HG03558 (cell line): ENCODE measurements around the gene RLN3.

Experiments used
- ATAC-seq: cut with Tn5 transposase; IDR thresholded peaks from one replicate; pipeline ENCODE4 v1.9.1; 2021; ENCODE audit warnings: moderate number of reproducible peaks; ENCODE audit not compliant: unreplicated experiment; ENCODE audit errors: extremely low read depth

The RLN3 gene

GRCh38 chr19:13993590-13994300 is 34.2 kb upstream of the RLN3 start:
- no peak for ATAC-seq

DNA sequence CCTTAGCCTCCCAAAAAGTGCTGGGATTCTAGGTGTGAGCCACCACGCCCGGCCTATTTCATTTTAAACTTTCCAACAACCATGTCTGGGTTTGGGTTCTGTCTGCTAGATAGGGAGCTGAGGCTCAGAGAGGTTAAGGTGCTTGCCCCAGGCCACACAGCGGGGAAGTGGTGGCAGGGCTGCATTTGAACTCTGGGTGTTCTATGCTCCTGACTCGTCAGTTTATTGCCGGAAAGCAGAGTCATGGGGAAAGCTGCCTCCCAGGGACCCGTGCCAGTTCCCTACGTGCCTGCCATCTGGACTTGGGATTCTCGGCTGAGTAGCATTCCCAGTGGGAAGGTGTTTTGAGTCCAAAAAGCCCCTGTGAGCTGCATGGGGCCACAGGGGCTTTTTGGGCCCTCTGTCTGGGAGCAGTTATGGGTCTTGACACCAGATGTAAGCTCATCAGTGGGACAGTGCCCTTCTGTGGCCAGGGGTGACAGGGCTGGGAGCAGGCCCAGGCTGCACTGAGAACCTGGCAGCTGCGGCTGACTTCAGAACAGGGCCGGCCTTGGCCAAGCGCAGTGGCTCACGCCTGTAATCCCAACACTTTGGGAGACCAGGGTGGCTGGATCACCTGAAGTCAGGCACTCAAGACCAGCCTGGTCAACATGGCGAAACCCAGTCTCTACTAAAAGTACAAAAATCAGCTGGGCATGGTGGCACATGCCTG is 32.8 kb upstream of the RLN3 start:
- no peak for ATAC-seq

DNA sequence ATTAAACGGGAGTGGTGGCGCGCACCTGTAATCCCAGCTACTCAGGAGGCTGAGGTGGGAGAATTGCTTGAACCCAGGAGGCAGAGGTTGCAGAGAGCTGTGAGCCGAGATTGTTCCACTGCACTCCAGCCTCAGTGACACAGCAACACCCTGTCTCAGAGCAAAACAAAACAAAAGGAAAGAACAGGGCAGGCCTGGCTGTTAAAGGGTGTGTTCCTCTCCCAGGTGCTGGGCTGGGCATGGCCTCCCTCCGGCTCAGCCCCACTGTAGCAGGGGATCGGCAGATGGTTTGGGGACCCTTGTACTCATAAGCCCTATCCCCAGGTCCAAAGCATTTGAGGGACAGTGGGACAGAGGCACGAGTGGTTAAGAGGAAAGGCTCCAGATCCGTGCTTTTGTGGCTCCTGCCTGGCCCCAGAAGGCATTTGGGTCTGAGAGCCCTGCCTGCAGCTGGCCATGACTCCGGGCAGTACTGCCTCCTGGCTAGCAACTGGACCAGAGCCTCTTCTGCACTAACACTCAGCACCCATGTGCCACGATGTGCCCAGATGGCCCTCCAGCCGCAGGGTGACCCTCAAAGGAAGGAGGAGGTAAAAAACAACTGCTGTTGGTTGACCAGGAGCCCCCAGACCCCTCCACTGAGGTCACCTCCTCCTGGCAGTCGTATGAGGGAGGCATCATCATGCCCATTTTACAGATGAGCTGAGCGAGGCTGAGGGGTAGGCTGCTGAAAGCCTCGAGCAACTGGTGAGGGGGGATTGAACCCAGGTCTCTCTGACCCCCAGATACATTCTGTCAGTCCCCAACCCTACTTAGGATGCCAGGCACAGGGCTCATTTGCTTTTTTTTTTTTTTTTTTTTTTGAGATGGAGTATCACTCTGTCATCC is 31.8 kb upstream of the RLN3 start:
- ATAC-seq, result no peak

GRCh38 chr19:13996928-13997630 is 30.9 kb upstream of the RLN3 start:
- ATAC-seq, result no peak

DNA sequence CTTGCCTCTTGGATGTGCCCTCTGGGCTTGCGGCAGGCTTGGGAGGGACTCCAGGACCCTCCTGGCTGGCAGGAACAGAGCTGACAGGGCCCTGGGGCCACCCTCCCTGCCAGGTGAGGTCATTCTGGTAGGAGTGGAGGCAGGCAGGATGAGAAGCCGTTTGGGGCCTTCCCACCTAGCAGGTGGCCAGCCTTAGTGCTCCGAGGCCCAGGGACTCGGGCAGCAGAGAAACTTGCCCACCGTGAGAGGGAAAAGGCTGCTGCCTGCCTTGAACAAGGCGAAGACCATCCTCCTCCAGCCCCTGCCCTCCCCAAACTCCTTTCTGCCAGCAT is 30.4 kb upstream of the RLN3 start:
- no peak for ATAC-seq

GRCh38 chr19:13998426-13998825 is 29.5 kb upstream of the RLN3 start:
- ATAC-seq, result no peak

DNA sequence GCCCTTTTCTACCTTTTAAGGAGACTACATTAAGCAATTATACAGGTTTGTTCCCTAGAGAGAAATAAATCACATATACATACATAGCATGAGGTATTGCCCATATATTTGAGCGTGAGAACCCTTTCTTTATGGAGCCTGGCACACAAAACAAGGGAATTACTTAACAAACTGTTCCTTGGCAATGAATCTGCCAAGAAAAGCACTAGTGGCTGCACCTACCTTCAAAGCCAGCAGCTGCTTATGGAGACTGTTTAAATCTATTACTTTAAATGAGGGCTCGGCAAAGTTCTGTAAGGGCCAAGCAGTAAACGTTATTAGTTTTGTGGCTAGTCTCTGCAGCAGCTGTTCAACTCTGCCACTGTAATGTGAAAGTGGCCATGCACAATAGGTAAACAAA is 28.9 kb upstream of the RLN3 start:
- no peak for ATAC-seq

DNA sequence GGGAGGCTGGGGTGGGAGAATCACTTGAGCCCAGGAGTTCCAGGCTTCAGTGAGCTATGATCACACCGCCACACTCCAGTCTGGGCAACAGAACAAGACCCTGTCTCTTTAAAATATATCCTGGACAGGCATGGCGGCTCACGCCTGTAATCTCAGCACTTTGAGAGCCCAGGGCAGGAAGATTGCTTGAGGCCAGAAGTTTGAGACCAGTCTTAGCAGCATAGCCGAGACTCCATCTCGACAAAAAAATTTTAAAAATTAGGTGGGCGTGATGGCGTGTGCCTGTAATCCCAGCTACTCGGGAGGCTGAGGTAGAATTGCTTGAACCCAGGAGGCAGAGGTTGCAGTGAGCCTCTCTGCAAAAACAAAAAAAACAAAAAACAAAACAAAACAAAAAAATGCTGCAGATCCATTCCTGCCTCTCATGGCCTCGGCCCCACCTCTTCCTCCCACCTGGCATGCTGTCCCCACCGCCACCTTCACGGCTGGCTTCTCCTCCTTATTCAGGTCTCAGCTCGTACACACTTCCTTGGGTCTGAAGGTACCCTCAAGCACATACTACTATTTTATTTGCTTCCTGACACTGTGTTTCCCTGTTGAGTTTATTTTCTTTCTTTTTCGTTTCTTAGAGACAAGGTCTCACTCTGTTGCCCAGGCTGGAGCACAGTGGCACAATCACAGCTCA is 27.1 kb upstream of the RLN3 start:
- no peak for ATAC-seq

DNA sequence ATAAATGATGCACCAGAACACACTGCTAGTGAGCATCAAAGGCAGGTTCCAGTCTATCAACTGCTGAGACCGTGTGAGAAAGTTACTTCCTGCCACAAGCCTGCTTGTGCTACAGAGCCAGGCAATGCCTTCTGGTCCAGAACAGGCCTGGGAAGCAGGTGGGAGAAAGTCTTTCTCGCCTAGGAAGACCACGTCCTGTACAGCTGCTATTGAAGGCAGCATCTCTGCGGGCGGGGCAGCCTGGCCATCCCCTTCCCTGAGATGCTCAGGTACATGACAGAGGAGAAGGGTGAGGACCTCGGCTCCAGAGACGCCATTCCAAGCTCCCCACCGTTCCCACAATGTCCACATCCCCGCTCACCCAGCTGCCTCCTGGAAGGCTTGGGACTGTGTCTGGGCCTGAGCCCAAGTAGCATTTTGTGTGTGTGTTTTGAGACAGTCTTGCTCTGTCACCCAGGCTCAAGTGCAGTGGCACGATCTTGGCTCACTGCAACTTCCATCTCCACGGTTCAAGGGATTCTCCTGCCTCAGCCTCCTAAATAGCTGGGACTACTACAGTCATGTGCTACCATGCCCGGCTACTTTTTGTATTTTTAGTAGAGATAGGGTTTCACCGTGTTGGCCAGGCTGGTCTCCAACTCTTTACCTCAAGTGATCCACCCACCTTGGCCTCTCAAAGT is 25.2 kb upstream of the RLN3 start:
- ATAC-seq, result no peak

DNA sequence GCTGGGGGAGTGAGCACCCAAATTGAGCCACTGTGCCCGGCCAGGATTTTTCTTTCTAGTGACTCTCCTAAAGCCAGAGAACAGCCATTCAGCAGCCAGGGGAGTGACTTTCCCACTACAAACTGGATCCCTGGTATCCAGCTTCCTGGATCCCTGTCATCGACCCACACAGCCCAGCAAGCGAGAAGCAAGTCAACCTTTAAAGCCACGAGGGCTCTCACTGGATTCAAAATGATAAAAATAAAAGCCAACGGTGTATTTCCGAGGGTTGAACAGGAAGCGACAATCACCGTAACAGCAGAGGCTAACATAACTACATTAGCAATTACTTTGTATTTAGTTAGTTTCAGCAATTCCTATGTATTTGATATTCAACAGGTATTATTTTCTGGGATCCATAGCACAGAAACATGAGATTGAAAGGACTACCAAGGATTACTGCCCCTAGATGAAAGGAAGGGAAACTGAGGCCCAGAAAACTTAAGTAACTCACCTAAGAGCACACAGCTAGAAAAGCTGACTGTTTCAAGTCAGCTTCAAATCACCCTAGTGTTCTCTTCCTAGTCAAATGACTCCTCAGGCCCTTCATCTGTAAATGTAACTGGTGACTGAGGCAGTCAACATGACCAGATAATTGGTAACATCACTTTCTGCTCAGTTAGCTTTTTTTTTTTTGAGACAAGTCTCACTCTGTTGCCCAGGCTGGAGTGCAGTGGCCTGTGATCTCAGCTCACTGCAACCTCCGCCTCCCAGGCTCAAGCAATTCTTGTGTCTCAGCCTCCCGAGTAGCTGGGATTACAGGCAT is 24.5 kb upstream of the RLN3 start:
- no peak for ATAC-seq

GRCh38 chr19:14004619-14005348 is 23.2 kb upstream of the RLN3 start:
- no peak for ATAC-seq

- no peak for ATAC-seq
Measured at GRCh38 chr19:14005349-14006084, 22.4 kb upstream of the RLN3 start.

DNA sequence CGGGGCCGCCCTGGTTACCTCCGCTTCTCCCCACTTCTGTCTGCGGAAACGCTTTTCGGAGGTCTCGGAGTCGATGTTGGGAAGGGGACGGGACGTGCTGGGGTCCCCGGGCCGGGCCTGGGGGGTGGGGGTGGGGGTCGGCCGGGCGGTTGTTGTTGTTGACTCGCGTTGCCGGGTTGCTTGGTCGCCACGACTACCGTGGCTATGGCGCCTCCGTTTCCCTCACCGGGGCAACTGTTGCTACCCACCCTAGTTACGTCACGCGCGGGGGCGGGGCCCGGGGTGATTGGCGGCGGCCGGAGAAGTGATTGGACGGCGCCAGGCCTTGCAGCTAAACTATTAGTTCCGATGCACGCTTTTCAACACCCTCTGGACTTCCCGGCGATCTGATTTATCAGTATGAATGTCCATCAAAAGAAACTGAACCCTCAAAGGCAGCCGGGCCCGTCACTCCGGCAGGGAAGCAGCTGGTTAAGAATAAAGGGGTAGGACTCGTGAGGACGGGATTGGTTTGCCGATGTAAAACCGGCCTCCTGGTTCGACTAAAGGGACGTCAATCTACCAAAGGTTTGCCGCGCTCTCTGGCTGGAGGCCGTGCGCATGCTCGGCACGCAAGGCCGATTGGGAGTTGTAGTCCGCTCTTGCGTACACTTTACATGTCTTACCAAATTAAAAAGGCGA is 21.7 kb upstream of the RLN3 start, which contains the start of gene RFX1:
TSS of gene RFX1 (minus strand) at position 236 of the 681 bp plus-strand sequence. CDS start 12,477 bp downstream, outside the sequence.
- ATAC-seq, result peak; percentile 45

DNA sequence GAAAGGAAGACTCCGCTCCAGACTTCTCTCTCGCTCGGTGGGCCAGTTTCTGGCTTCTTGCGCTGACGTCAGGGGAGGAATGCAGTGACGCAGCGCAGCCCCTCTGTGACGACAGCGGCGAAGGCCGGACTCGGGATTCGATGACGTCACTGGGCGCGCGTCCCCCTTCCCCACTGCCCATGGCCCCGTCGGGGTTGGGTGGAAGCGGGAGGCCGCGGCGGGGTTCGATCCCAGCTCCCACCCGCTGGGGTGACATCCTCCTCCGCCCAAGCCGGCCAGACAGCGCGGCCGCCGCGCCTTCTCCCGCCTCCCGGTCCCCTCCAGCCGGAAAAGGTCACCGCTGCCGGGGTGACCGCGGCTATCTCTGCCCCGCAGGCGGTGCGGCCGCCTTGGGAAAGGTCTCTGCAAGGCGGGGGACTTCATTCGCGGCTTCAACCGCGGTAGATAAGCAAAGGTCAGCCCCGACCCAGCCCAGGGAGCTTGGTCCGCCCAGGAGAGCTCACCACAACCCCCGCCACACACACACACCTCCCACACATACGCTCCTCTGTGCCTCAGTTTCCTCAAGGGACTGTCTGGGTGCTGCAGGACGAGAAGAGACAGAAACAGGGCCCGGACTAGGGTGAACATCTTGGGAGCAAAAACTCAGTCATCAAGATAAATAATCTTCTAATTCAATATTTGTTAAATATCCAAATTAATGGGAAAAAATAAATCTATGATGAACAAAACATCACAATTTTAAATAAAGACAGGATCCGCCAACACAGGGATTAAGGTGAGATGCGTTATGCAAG is 21.0 kb upstream of the RLN3 start:
- peak; percentile 16 for ATAC-seq

DNA sequence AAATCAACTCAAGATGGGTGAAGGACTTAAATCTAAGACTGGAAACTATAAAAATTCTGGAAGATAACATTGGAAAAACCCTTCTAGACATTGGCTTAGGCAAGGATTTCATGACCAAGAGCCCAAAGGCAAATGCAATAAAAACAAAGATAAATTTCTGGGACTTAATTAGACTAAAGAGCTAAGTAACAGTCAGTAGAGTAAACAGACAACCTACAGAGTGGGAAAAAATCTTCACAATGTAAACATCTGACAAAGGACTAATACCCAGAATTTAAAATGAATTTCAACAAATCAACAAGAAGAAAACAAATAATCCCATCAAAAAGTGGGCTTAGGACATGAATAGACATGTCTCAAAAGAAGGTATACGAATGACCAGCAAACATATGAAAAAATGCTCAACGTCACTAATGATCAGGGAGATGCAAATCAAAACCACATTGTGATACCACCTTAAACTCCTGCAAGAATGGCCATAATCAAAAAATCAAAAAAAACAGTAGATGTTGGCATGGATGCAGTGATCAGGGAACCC is 15.5 kb upstream of the RLN3 start:
- ATAC-seq, result no peak
